Stomach (tissue), 4 donors: ENCODE results near the gene KCTD13.

ENCODE experiments used
- EP300 ChIP-seq: sonication (generic); formaldehyde crosslinking; IDR thresholded peaks from one replicate; pipeline ENCODE4 v1.6.1; 2017; ENCODE audit warnings: antibody characterized with exemption
- POLR2A ChIP-seq, 4 donors: fragments of 450-650 bp; IDR thresholded peaks; one replicate each; pipeline ENCODE4 v1.6.1; 2016; ENCODE audit warnings: antibody characterized with exemption in 4 of 4, control low read depth in 2 of 4, mild to moderate bottlenecking in 1 of 4, moderate library complexity in 1 of 4
- POLR2AphosphoS5 ChIP-seq, 3 donors: sonication (generic); formaldehyde crosslinking; IDR thresholded peaks; one replicate each; pipeline ENCODE4 v1.6.1; 2016; ENCODE audit warnings: antibody characterized with exemption in 3 of 3
- TF ChIP-seq, protein P1 (sequence below), 7 experiments: fragments of 450-650 bp in 4 of 7; fragments of 200-600 bp in 3 of 7; sonication (generic) in 3 of 7; IDR thresholded peaks; one replicate each; pipeline ENCODE4 v1.5.1; 2016 to 2019; ENCODE audit warnings: antibody characterized with exemption in 7 of 7, control low read depth in 2 of 7, mild to moderate bottlenecking in 1 of 7

DNA sequence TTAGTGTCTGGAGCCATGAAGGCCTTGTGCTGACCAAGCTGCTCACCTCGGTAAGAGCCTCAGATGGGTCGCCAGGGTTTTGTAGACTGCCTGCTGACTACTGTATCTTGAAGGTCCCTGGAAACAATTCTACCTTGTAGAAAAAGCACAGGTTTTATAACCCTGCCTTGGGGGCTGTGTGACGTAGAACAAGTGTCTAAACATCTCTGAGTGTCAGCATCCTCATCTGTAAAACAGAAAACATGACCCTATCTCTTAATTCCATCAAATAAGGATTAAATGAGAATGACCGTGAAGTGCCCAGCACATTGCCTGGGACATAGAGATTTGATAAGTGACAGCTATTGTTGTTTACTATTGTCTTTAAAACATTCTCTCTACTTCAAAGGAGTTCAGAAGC is 42.2 kb upstream of the KCTD13 start:
- TF ChIP-seq, protein P1, sequence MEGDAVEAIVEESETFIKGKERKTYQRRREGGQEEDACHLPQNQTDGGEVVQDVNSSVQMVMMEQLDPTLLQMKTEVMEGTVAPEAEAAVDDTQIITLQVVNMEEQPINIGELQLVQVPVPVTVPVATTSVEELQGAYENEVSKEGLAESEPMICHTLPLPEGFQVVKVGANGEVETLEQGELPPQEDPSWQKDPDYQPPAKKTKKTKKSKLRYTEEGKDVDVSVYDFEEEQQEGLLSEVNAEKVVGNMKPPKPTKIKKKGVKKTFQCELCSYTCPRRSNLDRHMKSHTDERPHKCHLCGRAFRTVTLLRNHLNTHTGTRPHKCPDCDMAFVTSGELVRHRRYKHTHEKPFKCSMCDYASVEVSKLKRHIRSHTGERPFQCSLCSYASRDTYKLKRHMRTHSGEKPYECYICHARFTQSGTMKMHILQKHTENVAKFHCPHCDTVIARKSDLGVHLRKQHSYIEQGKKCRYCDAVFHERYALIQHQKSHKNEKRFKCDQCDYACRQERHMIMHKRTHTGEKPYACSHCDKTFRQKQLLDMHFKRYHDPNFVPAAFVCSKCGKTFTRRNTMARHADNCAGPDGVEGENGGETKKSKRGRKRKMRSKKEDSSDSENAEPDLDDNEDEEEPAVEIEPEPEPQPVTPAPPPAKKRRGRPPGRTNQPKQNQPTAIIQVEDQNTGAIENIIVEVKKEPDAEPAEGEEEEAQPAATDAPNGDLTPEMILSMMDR (IDR thresholded peaks at IDR 0.05) = no peak
- TF ChIP-seq POLR2A (IDR thresholded peaks at IDR 0.05) (no peak), POLR2AphosphoS5 (IDR thresholded peaks at IDR 0.05) (no peak), EP300 (no peak)
